ENCODE data around the gene GP9.

The GP9 gene

DNA sequence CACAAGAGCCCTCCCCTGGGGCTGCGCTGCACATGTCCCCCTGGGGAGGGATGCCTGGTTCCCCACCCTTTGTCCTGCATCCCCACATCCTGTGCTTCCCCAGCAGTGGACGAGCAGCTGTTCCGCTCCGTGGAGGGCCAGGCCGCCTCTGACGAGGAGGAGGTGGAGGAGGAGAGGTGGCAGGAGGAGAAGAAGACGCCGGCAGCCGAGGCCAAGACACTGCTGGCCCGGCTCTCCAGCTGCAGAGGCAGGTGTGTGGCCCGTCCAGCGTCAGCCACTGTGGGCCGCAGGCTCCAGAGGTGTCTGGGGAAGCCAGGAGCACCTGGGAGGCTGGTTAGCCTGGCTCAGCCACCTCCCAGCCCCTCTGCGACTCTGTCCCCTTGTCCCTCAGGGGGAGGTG, 27.9 kb upstream of the GP9 start:
- Histone ChIP-seq H3K4me3 (ENCODE audit: low read length) (no peak overlapping the region), H3K9ac (ENCODE audit: low read length) (no peak overlapping the region), H3K36me3 (ENCODE audit: control insufficient read depth, insufficient read depth, low read length) (peaks cover 6% of the 10 kb centered on the region), H3K27me3 (ENCODE audit: control insufficient read depth, insufficient read depth, low read length) (no peaks in the 10 kb centered on the region), H3K9me3 (ENCODE audit: control insufficient read depth, low read length) (no peaks in the 10 kb centered on the region), H3K4me1 (ENCODE audit: control insufficient read depth, insufficient read depth, low read length) (no peaks in the 10 kb centered on the region)

DNA sequence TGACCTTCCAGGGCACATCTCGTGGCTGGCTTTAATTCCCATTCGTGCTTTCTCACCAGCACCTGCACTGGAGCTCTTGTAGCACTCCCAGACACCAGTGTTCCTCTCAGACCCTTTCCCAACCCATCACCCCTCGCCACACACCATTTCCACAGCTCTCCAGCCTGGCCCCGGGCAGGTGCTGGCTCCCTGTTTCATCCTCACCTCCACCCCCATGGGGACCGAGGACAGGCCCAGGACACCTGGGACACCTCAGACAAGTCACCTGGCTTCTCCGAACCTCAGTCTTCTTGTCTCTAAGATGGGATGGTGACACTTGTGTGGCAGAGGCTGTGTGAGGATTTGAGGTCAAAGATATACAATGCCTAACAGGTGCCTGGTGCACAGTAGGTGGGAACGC, 27.4 kb upstream of the GP9 start:
- no peak overlapping the region for H3K4me3 ChIP-seq (ENCODE audit: low read length)
- H3K4me1 ChIP-seq (ENCODE audit: control insufficient read depth, insufficient read depth, low read length), result no peaks in the 10 kb centered on the region
- no peaks in the 10 kb centered on the region for H3K9me3 ChIP-seq (ENCODE audit: control insufficient read depth, low read length)
- H3K9ac ChIP-seq (ENCODE audit: low read length), result no peak overlapping the region
- no peaks in the 10 kb centered on the region for H3K27me3 ChIP-seq (ENCODE audit: control insufficient read depth, insufficient read depth, low read length)
- H3K36me3 ChIP-seq (ENCODE audit: control insufficient read depth, insufficient read depth, low read length), result peaks cover 6% of the 10 kb centered on the region

DNA sequence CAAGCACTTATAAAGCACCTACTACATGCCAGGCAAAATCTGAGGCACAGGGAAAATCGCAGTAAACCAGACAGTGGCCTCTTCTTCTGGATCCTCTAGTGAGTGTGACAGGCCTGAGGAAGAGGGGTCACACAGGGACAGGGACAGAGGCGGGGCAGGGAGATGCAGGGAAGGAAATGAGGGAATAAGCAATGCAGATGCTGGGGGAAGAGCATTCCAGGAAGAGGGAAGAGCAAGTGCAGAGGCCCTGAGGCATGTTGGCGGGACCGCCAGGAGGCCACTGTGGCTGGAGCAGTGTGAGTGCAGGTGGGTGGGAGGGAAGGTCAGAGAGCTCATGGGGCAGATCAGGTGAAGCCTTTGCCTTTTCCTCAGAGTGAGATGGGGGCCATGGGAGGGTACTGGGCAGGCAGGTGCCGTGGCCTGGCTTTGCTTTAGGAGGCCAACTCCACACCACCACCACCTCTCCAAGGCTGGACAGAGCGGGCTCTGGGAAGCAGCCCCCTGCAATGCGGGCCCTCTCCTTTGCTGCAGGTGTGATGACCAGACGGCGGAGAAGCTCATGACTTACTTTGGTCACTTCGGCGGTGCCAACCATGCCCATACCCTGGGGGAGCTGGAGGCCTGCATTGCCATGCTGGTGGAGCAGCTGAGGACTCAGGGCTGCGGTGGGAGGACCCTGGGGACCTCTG, 26.8 kb upstream of the GP9 start:
- no peaks in the 10 kb centered on the region for H3K27me3 ChIP-seq (ENCODE audit: control insufficient read depth, insufficient read depth, low read length)

DNA sequence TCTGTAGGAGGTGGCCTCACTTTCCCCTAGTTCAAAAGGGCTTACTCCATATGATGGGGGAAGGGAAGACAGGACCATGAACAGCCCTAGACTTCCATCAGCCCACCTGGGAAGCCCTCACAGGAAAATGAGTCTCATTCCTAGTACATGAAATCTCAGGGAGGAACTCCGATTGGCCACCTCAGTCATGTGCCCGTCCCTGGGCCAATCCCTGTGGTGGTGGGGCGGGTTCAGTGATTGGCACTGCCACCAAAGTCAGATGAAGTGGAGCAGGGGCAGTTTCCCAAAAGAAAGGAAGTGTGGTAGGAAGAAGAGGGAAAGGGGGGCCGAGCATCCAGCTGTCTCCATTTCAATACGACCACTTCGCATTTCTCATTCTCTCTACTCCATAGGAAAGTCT, 25.9 kb upstream of the GP9 start:
- Histone ChIP-seq H3K4me3 (ENCODE audit: low read length) (no peak overlapping the region), H3K9me3 (ENCODE audit: control insufficient read depth, low read length) (no peaks in the 10 kb centered on the region), H3K4me1 (ENCODE audit: control insufficient read depth, insufficient read depth, low read length) (peaks cover 6% of the 10 kb centered on the region)

More for the DNA sequence above, 26.8 kb upstream of the GP9 start:
- Histone ChIP-seq H3K9ac (ENCODE audit: low read length) (no peak overlapping the region), H3K4me3 (ENCODE audit: low read length) (no peak overlapping the region), H3K4me1 (ENCODE audit: control insufficient read depth, insufficient read depth, low read length) (no peaks in the 10 kb centered on the region), H3K9me3 (ENCODE audit: control insufficient read depth, low read length) (no peaks in the 10 kb centered on the region), H3K36me3 (ENCODE audit: control insufficient read depth, insufficient read depth, low read length) (peaks cover 6% of the 10 kb centered on the region)

DNA sequence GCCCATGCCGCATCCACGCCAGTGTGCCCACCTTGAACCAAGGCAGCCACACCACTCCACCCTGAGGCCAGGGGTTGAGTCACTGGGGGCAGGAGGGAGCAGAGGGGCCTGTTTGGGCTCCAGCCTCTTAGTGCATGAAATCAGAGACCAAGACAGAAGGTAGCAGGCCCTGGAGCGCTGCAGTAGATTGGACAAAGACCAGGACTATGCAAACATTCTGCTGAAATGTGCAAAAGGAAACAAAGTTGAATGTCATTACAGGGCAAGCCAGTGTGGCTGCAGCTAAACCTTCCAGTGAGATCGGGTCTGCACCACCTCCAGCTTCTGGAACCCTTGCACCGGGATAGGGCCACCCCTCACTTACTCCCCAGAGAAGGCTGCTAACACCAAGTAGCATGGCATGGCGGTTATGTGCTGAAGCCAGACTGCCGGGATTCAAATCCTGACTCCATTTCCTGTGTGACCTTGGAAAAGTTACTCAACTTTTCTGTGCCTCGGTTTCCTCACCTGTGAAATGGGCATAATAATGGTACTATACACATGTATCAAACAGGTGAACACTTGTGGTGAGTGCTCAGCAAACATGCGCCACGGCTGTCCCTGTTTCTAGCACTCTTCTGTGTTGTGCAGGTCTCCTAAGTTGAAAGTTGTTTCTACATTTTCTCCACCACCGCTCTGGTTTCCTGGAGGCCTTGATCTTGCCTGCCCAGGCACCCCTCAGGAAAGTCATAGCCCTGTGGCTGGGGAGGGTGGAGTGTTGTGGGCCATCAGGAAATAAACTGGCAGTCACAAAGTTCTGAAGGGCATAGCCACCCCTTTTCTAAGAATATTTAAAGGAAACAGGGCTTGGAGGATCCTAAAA, 25.0 kb upstream of the GP9 start:
- peaks cover 8% of the 10 kb centered on the region for H3K4me1 ChIP-seq (ENCODE audit: control insufficient read depth, insufficient read depth, low read length)
- peaks cover 6% of the 10 kb centered on the region for H3K36me3 ChIP-seq (ENCODE audit: control insufficient read depth, insufficient read depth, low read length)
- H3K9me3 ChIP-seq (ENCODE audit: control insufficient read depth, low read length), result no peaks in the 10 kb centered on the region
- no peak overlapping the region for H3K4me3 ChIP-seq (ENCODE audit: low read length)
- H3K27me3 ChIP-seq (ENCODE audit: control insufficient read depth, insufficient read depth, low read length), result no peaks in the 10 kb centered on the region
- H3K9ac ChIP-seq (ENCODE audit: low read length), result no peak overlapping the region

More for the DNA sequence above, 25.9 kb upstream of the GP9 start:
- Histone ChIP-seq H3K9ac (ENCODE audit: low read length) (no peak overlapping the region), H3K27me3 (ENCODE audit: control insufficient read depth, insufficient read depth, low read length) (no peaks in the 10 kb centered on the region), H3K36me3 (ENCODE audit: control insufficient read depth, insufficient read depth, low read length) (peaks cover 6% of the 10 kb centered on the region)

DNA sequence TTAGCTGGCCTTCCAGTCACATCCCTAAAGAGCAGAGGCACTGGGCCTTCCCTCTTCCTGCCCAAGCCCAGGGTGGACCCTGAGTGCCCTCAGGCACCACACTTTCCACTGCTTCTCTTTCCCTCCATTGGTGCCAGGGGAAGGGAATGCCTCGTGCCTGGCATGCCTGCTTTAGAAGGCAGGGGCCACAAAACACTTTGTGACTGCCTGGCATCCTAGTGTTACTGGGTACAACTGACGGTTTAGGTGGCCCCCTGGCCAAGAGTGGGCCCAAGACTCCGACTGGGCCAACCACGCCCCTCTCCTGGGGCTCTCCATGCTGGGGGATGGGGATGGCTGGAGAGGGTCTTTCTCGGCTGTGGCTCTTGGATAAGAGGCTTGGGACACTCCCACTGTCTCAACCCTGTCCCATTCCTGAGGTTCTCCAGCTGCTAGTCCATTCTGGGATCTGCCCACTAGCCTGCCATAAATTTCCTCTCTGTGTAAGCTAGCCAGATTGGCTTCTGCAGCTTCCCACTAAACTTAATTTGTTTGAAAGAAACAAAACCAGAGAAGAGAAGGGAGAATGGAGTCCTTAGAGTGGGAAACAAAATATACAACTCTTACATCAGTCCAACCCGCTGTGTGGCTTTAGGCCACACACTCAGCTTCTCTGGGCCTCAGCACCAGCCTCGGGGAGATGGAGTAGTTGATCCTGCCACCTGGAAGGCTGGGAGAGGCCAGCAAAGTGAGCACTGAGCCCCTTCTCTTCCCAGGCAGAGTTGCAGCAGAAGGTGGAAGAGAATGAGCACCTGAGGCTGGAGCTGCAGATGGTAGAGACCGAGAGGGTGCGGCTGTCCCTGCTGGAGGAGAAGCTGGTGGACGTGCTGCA, 24.1 kb upstream of the GP9 start:
- no peaks in the 10 kb centered on the region for H3K9me3 ChIP-seq (ENCODE audit: control insufficient read depth, low read length)
- peaks cover 8% of the 10 kb centered on the region for H3K4me1 ChIP-seq (ENCODE audit: control insufficient read depth, insufficient read depth, low read length)
- peaks cover 6% of the 10 kb centered on the region for H3K36me3 ChIP-seq (ENCODE audit: control insufficient read depth, insufficient read depth, low read length)
- no peak overlapping the region for H3K9ac ChIP-seq (ENCODE audit: low read length)
- H3K27me3 ChIP-seq (ENCODE audit: control insufficient read depth, insufficient read depth, low read length), result no peaks in the 10 kb centered on the region
- no peak overlapping the region for H3K4me3 ChIP-seq (ENCODE audit: low read length)

DNA sequence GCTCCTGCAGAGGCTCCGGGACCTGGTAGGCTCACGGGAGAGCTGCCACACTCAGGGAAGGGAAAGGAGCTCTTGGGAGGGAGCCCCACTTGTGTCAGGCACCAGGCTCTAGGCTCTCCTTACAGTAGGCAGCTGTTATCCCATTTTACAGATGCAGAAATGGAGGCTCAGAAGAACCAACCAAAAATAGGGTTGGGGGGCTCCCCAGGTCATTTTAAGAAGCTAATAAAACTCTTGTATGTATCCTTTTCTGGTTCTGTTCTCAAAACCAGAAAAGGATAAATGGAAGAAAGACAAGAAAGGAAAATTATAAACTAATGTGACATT, 23.5 kb upstream of the GP9 start:
- no peaks in the 10 kb centered on the region for H3K9me3 ChIP-seq (ENCODE audit: control insufficient read depth, low read length)
- no peak overlapping the region for H3K9ac ChIP-seq (ENCODE audit: low read length)

DNA sequence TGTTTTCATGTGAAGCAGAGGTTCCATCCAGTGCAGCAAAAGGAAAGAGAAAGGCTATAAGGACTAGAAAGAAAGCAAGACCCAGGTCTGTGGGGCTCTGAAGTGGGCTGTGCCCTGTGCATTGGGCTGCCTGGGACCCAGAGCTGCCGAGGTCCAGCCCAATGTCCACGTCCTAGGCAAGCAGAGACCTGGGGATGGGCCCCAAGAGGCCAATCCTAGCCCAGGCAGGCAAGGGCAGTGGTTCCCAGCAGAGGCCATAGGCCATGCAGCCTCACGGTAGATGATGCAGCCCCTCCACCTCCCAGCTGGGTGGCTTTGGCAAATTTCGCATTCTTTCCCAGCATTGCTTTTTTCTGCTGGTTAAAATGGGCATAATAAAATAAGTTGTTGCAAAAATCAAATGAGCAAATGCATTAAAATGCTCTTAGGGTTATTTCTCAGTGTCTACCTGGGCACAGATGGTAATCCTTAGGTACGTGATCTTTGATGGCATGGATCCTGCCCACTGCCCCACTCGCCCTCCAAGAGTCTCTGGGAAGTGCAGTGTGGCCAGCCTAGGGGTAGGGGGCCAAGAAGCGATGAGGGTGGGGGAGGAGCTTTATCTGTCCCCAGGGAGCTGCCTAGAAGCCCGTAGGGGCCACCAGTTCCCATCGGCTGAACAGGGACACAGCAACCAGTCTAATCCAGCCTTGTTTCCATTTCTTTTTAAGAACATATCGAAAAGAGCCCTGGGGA, 22.3 kb upstream of the GP9 start:
- H3K4me1 ChIP-seq (ENCODE audit: control insufficient read depth, insufficient read depth, low read length), result peaks cover 8% of the 10 kb centered on the region
- no peaks in the 10 kb centered on the region for H3K9me3 ChIP-seq (ENCODE audit: control insufficient read depth, low read length)
- H3K4me3 ChIP-seq (ENCODE audit: low read length), result no peak overlapping the region
- peaks cover 6% of the 10 kb centered on the region for H3K36me3 ChIP-seq (ENCODE audit: control insufficient read depth, insufficient read depth, low read length)
- H3K9ac ChIP-seq (ENCODE audit: low read length), result no peak overlapping the region
- no peaks in the 10 kb centered on the region for H3K27me3 ChIP-seq (ENCODE audit: control insufficient read depth, insufficient read depth, low read length)

More for the DNA sequence above, 23.5 kb upstream of the GP9 start:
- Histone ChIP-seq H3K4me1 (ENCODE audit: control insufficient read depth, insufficient read depth, low read length) (peaks cover 8% of the 10 kb centered on the region), H3K36me3 (ENCODE audit: control insufficient read depth, insufficient read depth, low read length) (peaks cover 6% of the 10 kb centered on the region), H3K27me3 (ENCODE audit: control insufficient read depth, insufficient read depth, low read length) (no peaks in the 10 kb centered on the region), H3K4me3 (ENCODE audit: low read length) (no peak overlapping the region)

DNA sequence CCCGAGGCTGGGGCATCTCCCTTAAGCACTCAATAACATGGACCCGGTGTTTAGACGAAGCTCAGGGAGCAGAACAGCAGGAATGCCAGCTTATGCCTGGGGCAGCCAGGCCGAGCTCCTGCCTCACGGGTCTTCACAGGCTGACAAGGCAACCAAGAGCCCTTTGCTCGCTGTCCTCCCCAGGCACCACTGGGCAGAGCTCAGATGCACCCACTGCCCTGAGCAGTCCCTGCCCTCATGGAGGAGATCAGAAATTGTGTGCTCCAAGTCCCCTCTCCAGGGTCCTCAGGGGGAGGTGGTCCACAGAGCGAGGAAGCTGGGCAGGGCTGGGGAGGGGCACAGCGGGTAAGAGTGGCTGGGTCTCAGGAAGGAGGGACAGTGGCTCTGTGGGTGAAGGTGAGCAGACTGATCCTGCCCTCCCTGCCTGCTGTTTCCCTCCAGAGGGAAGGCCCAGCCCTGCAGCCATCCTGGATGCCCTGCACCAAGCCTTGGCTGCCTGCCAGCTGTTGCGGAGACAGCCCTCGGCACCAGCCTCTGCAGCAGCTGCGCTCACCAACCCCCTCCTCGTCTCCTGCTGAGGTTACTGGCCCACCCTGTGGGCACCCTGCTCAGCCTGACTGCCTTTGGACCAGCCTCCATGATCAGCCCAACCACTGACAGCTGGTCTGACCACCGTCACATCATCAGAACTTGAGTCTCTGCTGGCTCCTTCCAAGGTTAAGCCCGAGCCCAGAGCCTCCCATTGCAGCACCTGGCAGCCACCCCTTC, 21.1 kb upstream of the GP9 start:
- no peak overlapping the region for H3K4me3 ChIP-seq (ENCODE audit: low read length)
- no peaks in the 10 kb centered on the region for H3K9me3 ChIP-seq (ENCODE audit: control insufficient read depth, low read length)
- H3K27me3 ChIP-seq (ENCODE audit: control insufficient read depth, insufficient read depth, low read length), result no peaks in the 10 kb centered on the region
- peaks cover 8% of the 10 kb centered on the region for H3K4me1 ChIP-seq (ENCODE audit: control insufficient read depth, insufficient read depth, low read length)
- H3K36me3 ChIP-seq (ENCODE audit: control insufficient read depth, insufficient read depth, low read length), result peaks cover 6% of the 10 kb centered on the region
- H3K9ac ChIP-seq (ENCODE audit: low read length), result no peak overlapping the region

DNA sequence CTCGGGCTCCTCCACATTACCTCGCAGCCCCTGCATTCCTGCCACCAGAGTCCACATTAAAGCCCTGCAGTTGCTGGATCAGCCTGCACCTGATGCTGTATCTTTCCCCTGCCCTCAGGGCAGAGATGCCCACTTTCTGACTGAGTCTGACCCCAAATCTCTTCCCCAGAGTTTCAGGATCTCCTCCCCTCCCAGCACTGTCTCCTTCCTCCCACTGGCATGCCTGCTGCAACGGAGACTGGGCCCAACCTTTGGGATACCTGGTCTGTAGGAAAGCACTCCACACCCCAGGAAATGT, 20.6 kb upstream of the GP9 start:
- H3K9ac ChIP-seq (ENCODE audit: low read length), result no peak overlapping the region
- peaks cover 8% of the 10 kb centered on the region for H3K4me1 ChIP-seq (ENCODE audit: control insufficient read depth, insufficient read depth, low read length)
- peaks cover 6% of the 10 kb centered on the region for H3K36me3 ChIP-seq (ENCODE audit: control insufficient read depth, insufficient read depth, low read length)
- H3K27me3 ChIP-seq (ENCODE audit: control insufficient read depth, insufficient read depth, low read length), result no peaks in the 10 kb centered on the region
- H3K9me3 ChIP-seq (ENCODE audit: control insufficient read depth, low read length), result no peaks in the 10 kb centered on the region
- no peak overlapping the region for H3K4me3 ChIP-seq (ENCODE audit: low read length)

DNA sequence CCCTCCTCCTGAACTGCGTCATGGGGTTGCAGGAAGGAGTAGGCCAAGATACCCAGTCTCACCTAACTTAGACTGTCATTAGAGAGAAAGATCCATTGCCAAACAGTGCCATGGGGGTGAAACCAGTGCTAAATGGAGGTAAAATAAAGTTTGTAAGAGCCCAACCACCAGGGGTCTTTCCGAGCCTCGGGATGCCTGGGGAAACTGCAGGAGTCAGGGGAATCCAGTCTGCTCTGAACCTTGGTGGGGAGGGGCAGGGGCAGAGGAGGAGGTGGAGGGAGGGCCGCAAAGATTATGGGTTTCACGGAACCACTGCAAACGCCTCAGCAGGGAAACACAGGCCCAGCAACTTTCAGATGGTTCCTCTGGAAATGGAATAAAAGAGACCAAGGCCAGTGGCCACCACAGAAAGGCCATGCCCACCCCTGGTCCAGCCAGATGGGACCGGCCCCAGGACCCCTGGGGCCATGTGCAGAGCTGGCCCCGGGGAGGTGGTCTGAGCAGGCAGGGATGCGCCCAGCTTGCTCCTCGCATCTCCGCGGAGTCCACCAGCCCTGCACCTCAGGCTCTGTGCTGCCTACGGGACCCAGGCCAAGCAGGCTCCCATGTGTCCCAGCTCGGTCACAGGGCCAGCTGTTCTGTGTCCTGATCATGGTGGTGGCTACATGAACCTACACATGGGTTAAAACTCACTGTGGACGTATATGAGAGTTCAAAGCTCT, 19.8 kb upstream of the GP9 start:
- Histone ChIP-seq H3K9me3 (ENCODE audit: control insufficient read depth, low read length) (no peaks in the 10 kb centered on the region), H3K4me3 (ENCODE audit: low read length) (no peak overlapping the region), H3K4me1 (ENCODE audit: control insufficient read depth, insufficient read depth, low read length) (peaks cover 9% of the 10 kb centered on the region), H3K27me3 (ENCODE audit: control insufficient read depth, insufficient read depth, low read length) (no peaks in the 10 kb centered on the region), H3K36me3 (ENCODE audit: control insufficient read depth, insufficient read depth, low read length) (no peaks in the 10 kb centered on the region), H3K9ac (ENCODE audit: low read length) (no peak overlapping the region)
